K562 (cell line): Measurements from ENCODE around the gene HTRA3. TPM values are rescaled to one million over a fixed set of nuclear protein-coding genes. Genes with fewer than 3 reads are reported as not detected.

Source experiments
- ATAC-seq: fragments of 200-7000 bp; cut with Tn5 transposase; 3 replicates; pipeline ENCODE4 v1.9.1; 2020; ENCODE audit warnings: moderate library complexity
- BruUV-seq: library from RNA; stranded (reverse); fragments of 400-500 nt; replicated peaks from 2 replicates; lab custom pipeline; 2021; lab: Mats Ljungman, UMichigan
- CTCF ChIA-PET: fragments of 300-600 bp; formaldehyde crosslinking; extraction: SDS; loops from one replicate; lab custom pipeline; 2021; ENCODE audit warnings: low intra/inter-chr PET ratio; lab: Yijun Ruan, JAX
- POLR2A ChIA-PET: fragments of 300-600, 350-650 bp; sonication (Branson Sonifier 250); formaldehyde crosslinking; extraction: SDS; loops from one replicate; lab custom pipeline; 2021; ENCODE audit warnings: antibody characterized with exemption, inconsistent platforms; lab: Yijun Ruan, JAX
- DNase-seq, 4 experiments: peaks; one replicate each; pipeline versions ENCODE4 v3.0.0 to v3.0.0-alpha.2; 2011 to 2018; ENCODE audit warnings: low spot score in 3 of 4, mixed read lengths in 3 of 4; ENCODE audit errors: extremely low read depth in 1 of 4
- FAIRE-seq: peaks from 2 replicates; lab custom pipeline; 2011; peaks lifted over from hg19 to GRCh38; lab: Jason Lieb, UNC
- H2AFZ ChIP-seq: 2 replicates; pipeline ENCODE4 v1.6.0; 2011; ENCODE audit warnings: low read depth, low read length, control low read depth, inconsistent platforms
- H3K27ac ChIP-seq: fragments of 200-600 bp; 3 replicates; pipeline ENCODE4 v1.8.0; 2011; ENCODE audit warnings: low read depth, mild to moderate bottlenecking, control low read depth, inconsistent platforms, low read length, moderate library complexity, mixed read lengths; ENCODE audit errors: extremely low read depth
- H3K27me3 ChIP-seq, 2 experiments: fragments of 300-600 bp in 1 of 2; 2 replicates in 1 of 2; 3 replicates in 1 of 2; pipeline versions ENCODE4 v1.6.0 to v1.8.0; 2011; ENCODE audit warnings: inconsistent platforms in 2 of 2, low read length in 2 of 2, mild to moderate bottlenecking in 1 of 2, mixed read lengths in 1 of 2, moderate library complexity in 1 of 2; ENCODE audit not compliant: control insufficient read depth in 2 of 2, insufficient read depth in 2 of 2
- H3K36me3 ChIP-seq: fragments of 300-600 bp; 3 replicates; pipeline ENCODE4 v1.8.0; 2011; ENCODE audit warnings: mild to moderate bottlenecking, low read length, inconsistent platforms; ENCODE audit not compliant: control insufficient read depth, insufficient read depth
- H3K4me1 ChIP-seq, 2 experiments: fragments of 200-600 bp in 1 of 2; replicated peaks in 1 of 2; 2 replicates in 1 of 2; 3 replicates in 1 of 2; pipeline versions ENCODE4 v1.5.1 to v1.8.0; 2011; ENCODE audit warnings: inconsistent platforms in 2 of 2, low read length in 2 of 2, mild to moderate bottlenecking in 1 of 2, mixed read lengths in 1 of 2, moderate library complexity in 1 of 2; ENCODE audit not compliant: control insufficient read depth in 2 of 2, insufficient read depth in 2 of 2
- H3K4me2 ChIP-seq: 2 replicates; pipeline ENCODE4 v1.6.1; 2011; ENCODE audit warnings: low read length, control low read depth, inconsistent platforms, mixed read lengths; ENCODE audit not compliant: insufficient read depth
- H3K4me3 ChIP-seq: fragments of 200-600 bp; sonication (generic), shearing (Covaris generic); 2 replicates; pipeline ENCODE4 v1.5.1; 2016; ENCODE audit warnings: control low read depth, inconsistent platforms
- H3K79me2 ChIP-seq: fragments of 200-600 bp; 3 replicates; pipeline ENCODE4 v1.8.0; 2011; ENCODE audit warnings: low read length, inconsistent platforms; ENCODE audit not compliant: control insufficient read depth, insufficient read depth
- H3K9ac ChIP-seq, 2 experiments: 2 replicates each; pipeline versions ENCODE4 v1.6.0 to v1.6.1; 2011; ENCODE audit warnings: low read depth in 2 of 2, low read length in 2 of 2, control low read depth in 1 of 2, inconsistent platforms in 1 of 2, mild to moderate bottlenecking in 1 of 2, mixed read lengths in 1 of 2; ENCODE audit not compliant: insufficient read depth in 1 of 2
- H3K9me1 ChIP-seq: one replicate; pipeline ENCODE4 v1.6.0; 2011; ENCODE audit warnings: inconsistent platforms, mild to moderate bottlenecking, low read length, moderate library complexity; ENCODE audit not compliant: control insufficient read depth, insufficient read depth
- H3K9me3 ChIP-seq: replicated peaks from 2 replicates; pipeline ENCODE4 v1.5.1; 2011; ENCODE audit warnings: low read depth, low read length, inconsistent platforms; ENCODE audit not compliant: control insufficient read depth, insufficient read depth
- H4K20me1 ChIP-seq: replicated peaks from 2 replicates; pipeline ENCODE4 v1.6.1; 2011; ENCODE audit warnings: low read length, inconsistent platforms, mixed read lengths; ENCODE audit not compliant: control insufficient read depth, insufficient read depth
- HDAC2 ChIP-seq: fragments of 450-650 bp; IDR thresholded peaks from 2 replicates; pipeline ENCODE4 v1.6.1; 2016; ENCODE audit warnings: mild to moderate bottlenecking
- STAT6 ChIP-seq: sonication (generic); formaldehyde crosslinking; IDR thresholded peaks from 2 replicates; pipeline ENCODE4 v1.8.1; 2023; ENCODE audit warnings: mild to moderate bottlenecking, missing genetic modification reagents
- WGBS: fragments of 100-300 bp; shearing (Covaris generic); methylation state at CpG from one replicate; pipeline ENCODE4 v1.1.6; 2016; ENCODE audit warnings: low coverage, mixed read lengths; ENCODE audit not compliant: insufficient coverage; ENCODE audit errors: missing lambda C conversion rate; 5-methylcytosine and 5-hydroxymethylcytosine counted together
- in situ Hi-C: fragments of 300-500 bp; cut with MboI; formaldehyde crosslinking; loops from 4 replicates; pipeline ENCODE4 v1.15.0; 2018; ENCODE audit warnings: inconsistent platforms, mixed read lengths
- intact Hi-C: fragments of 100-400 bp; cut with micrococcal nuclease; formaldehyde crosslinking; loops from 2 replicates; pipeline ENCODE4 v1.14.2; 2022
- polyA plus RNA-seq, 8 experiments: library from polyadenylated mRNA; depleted of rRNA in 4 of 8; stranded (reverse) in 5 of 8; unstranded in 3 of 8; fragments of >200 nt; fragmentation: Nextera tagmentation in 2 of 8; fragmentation: Illumina TruSeq in 1 of 8; extraction: Ambion mirVana in 2 of 8; extraction: Trizol in 1 of 8; gene quantifications; 2 replicates each; pipeline versions ENCODE4 v1.2.1 to v1.2.3, GENCODE V29; 2011 to 2014; ENCODE audit warnings: inconsistent platforms in 1 of 8, missing spikeins in 1 of 8
- total RNA-seq, 7 experiments: library from RNA; depleted of rRNA in 6 of 7; stranded (reverse); fragments of >200 nt in 6 of 7; fragmentation: Illumina TruSeq in 2 of 7; extraction: Trizol in 2 of 7; gene quantifications; 2 replicates each; pipeline versions ENCODE4 v1.2.1 to v1.2.3, GENCODE V29; 2011 to 2021; ENCODE audit warnings: low replicate concordance in 1 of 7

HTRA3 gene
- total and polyA plus RNA-seq, 9 of the 15 experiments (the other 6 are each of a cell fraction or from before 2014, with no cell fraction given) = 0.04 TPM; not detected in 8

- ChIA-PET POLR2A (interaction anchor here (0.6 kb wide), 1 partner anchor 1245 kb away, joined by 3 read pairs; no protein-coding TSS in a partner anchor), CTCF (interaction anchor here (2.2 kb wide), 1 partner anchor 128 kb away, joined by 10 read pairs; no protein-coding TSS in a partner anchor)
- Histone ChIP-seq H3K27me3 (peaks cover 0 to 55% of the 10 kb centered on the region in 2 experiments), H4K20me1 (no peaks in the 10 kb centered on the region), H3K36me3 (no peaks in the 10 kb centered on the region), H2AFZ (no peak overlapping the region), H3K4me2 (no peak overlapping the region), H3K9me3 (no peaks in the 10 kb centered on the region)
- DNase-seq = no peak
- WGBS = 21% methylated on average over 4 of the region's 4 CpGs
- no peak for FAIRE-seq
- in situ Hi-C loops = no loop called here
- TF ChIP-seq STAT6 (CRISPR knock-in tag) = no peak
- no peak for TF ChIP-seq HDAC2
- TF ChIP-seq, all 486 proteins: peak for 0
- peaks cover 0 to 31% of the 10 kb centered on the region in 2 experiments; a peak in 2 of 5 replicates for H3K4me1 ChIP-seq
- H3K79me2 ChIP-seq = no peaks in the 10 kb centered on the region
- intact Hi-C loops = loop anchor here (2.0 kb wide), 1 partner anchor 127 kb away; no protein-coding TSS in a partner anchor
- no peak for ATAC-seq
- no peaks in the 10 kb centered on the region for H3K9me1 ChIP-seq
- no peak overlapping the region for H3K27ac ChIP-seq
- H3K9ac ChIP-seq = no peak overlapping the region
- H3K4me3 ChIP-seq = no peak overlapping the region
- BruUV-seq = no TSS peak
These were observed 6.0 kb downstream of the HTRA3 start for GRCh38 chr4:8275548-8275910.
